ENCODE measurements around the gene MDH1.

DNA sequence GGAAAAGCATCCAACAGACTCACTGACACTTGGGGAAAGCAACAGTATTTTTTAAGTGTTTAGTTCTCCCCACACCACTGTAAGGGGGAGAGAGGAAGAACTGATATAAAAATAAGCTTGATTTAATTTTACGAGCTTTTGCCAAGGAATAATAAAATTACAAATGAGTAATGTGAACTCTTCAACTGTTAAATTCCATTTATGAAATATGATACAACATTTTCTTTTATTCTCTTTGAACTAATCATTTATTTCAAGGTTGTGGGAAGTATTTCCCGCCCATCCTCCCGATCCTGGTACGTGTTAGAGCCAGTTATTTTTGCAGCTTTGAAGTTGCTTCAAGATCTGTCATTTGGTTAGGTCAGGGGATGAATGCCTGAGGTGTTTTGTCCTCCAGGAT, 35.7 kb upstream of the MDH1 start:
- TF ChIP-seq EP300 (IDR thresholded peaks at IDR 0.05) = no peak
- TF ChIP-seq, protein P1, sequence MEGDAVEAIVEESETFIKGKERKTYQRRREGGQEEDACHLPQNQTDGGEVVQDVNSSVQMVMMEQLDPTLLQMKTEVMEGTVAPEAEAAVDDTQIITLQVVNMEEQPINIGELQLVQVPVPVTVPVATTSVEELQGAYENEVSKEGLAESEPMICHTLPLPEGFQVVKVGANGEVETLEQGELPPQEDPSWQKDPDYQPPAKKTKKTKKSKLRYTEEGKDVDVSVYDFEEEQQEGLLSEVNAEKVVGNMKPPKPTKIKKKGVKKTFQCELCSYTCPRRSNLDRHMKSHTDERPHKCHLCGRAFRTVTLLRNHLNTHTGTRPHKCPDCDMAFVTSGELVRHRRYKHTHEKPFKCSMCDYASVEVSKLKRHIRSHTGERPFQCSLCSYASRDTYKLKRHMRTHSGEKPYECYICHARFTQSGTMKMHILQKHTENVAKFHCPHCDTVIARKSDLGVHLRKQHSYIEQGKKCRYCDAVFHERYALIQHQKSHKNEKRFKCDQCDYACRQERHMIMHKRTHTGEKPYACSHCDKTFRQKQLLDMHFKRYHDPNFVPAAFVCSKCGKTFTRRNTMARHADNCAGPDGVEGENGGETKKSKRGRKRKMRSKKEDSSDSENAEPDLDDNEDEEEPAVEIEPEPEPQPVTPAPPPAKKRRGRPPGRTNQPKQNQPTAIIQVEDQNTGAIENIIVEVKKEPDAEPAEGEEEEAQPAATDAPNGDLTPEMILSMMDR (IDR thresholded peaks at IDR 0.05) = no peak

All from sigmoid colon (tissue), 4 donors.